A549 (cell line): ENCODE data around the gene PEX10. TPM values are rescaled to one million over a fixed set of nuclear protein-coding genes. Genes with fewer than 3 reads are reported as not detected.

Experiments used
- ATAC-seq, 2 experiments: fragments of 200-7000 bp in 1 of 2; fragments of >200 bp in 1 of 2; cut with Nextera tagmentation in 1 of 2; cut with Tn5 transposase in 1 of 2; 3 replicates each; pipeline versions ENCODE4 v1.8.0 to v1.9.1; 2018 to 2020; ENCODE audit warnings: mild to moderate bottlenecking in 1 of 2, moderate library complexity in 1 of 2
- CTCF ChIA-PET: fragments of 300-600 bp; sonication (Branson Sonifier 250); formaldehyde crosslinking; extraction: SDS; loops from one replicate; lab custom pipeline; 2021; ENCODE audit warnings: antibody characterized with exemption, inconsistent platforms; lab: Yijun Ruan, JAX
- POLR2A ChIA-PET: fragments of 350-600 bp; formaldehyde crosslinking; extraction: SDS; loops from one replicate; lab custom pipeline; 2021; ENCODE audit warnings: antibody characterized with exemption, inconsistent platforms; lab: Yijun Ruan, JAX
- DNase-seq, 2 experiments: peaks; one replicate each; pipeline versions ENCODE4 v3.0.0 to v3.0.0-alpha.2; 2011 to 2016; ENCODE audit warnings: low read depth in 1 of 2, low spot score in 1 of 2
- FAIRE-seq: peaks from 2 replicates; lab custom pipeline; 2011; peaks lifted over from hg19 to GRCh38; lab: Jason Lieb, UNC
- H3K27ac ChIP-seq, 2 experiments: fragments of >200 bp; sonication (Bioruptor Twin); formaldehyde crosslinking; 3 replicates each; pipeline ENCODE4 v1.5.1; 2016 to 2017
- H3K4me1 ChIP-seq: fragments of >200 bp; sonication (Bioruptor Twin); formaldehyde crosslinking; 3 replicates; pipeline ENCODE4 v1.6.1; 2016
- H3K4me2 ChIP-seq: fragments of >200 bp; sonication (Bioruptor Twin); formaldehyde crosslinking; 3 replicates; pipeline ENCODE4 v1.6.1; 2016
- H3K4me3 ChIP-seq: fragments of >200 bp; sonication (Bioruptor Twin); formaldehyde crosslinking; 3 replicates; pipeline ENCODE4 v1.5.1; 2016
- H3K9me3 ChIP-seq: fragments of >200 bp; sonication (Bioruptor Twin); formaldehyde crosslinking; 3 replicates; pipeline ENCODE4 v1.6.1; 2016
- ATOH8 ChIP-seq: fragments of 250-450 bp; sonication (Bioruptor Pico); IDR thresholded peaks from 2 replicates; pipeline ENCODE4 v1.5.0; 2020; ENCODE audit warnings: low read depth, mild to moderate bottlenecking, moderate library complexity
- CBX2 ChIP-seq: fragments of 200-600 bp; sonication (generic); IDR thresholded peaks from 2 replicates; pipeline ENCODE4 v1.6.1; 2016; ENCODE audit warnings: low read depth, mild to moderate bottlenecking, borderline replicate concordance
- CHD4 ChIP-seq: fragments of 200-600 bp; sonication (generic); IDR thresholded peaks from 2 replicates; pipeline ENCODE4 v1.6.1; 2016; ENCODE audit warnings: antibody characterized with exemption, mild to moderate bottlenecking, borderline replicate concordance
- ESRRA ChIP-seq: fragments of 150-350 bp; IDR thresholded peaks from 2 replicates; pipeline ENCODE4 v1.6.1; 2014; ENCODE audit warnings: mild to moderate bottlenecking, low read length, borderline replicate concordance
- JUNB ChIP-seq: fragments of >200 bp; sonication (Bioruptor Twin); formaldehyde crosslinking; IDR thresholded peaks from 2 replicates; pipeline ENCODE4 v1.6.1; 2016
- MAZ ChIP-seq: fragments of 150-350 bp; IDR thresholded peaks from 2 replicates; pipeline ENCODE4 v1.6.1; 2014; ENCODE audit warnings: antibody characterized with exemption, low read depth, low read length, borderline replicate concordance
- MYC ChIP-seq: IDR thresholded peaks from 2 replicates; pipeline ENCODE4 v1.6.1; 2012; ENCODE audit warnings: mild to moderate bottlenecking, inconsistent platforms, low read length, improper control_type of control experiment, borderline replicate concordance
- ZSCAN20 ChIP-seq: fragments of 250-450 bp; sonication (Bioruptor Pico); IDR thresholded peaks from 2 replicates; pipeline ENCODE4 v1.8.0; 2022; ENCODE audit warnings: mild to moderate bottlenecking, moderate library complexity
- WGBS: methylation state at CpG from one replicate; pipeline ENCODE4 v1.1.6; 2017; ENCODE audit errors: missing lambda C conversion rate; 5-methylcytosine and 5-hydroxymethylcytosine counted together
- polyA plus RNA-seq, 4 experiments: library from polyadenylated mRNA; depleted of rRNA in 3 of 4; stranded (reverse); fragments of >200 nt; fragmentation: RNase III in 1 of 4; extraction: RNeasy Plus Mini Kit Qiagen cat#74134 plus additional on column Dnase treatment in 1 of 4; gene quantifications; 2 replicates in 3 of 4; 3 replicates in 1 of 4; pipeline ENCODE4 v1.2.3, GENCODE V29; 2011 to 2017

The PEX10 gene
- polyA plus RNA-seq, 2 of the 4 experiments (the other 2 are of a cell fraction), result 12.3 to 20.2 TPM

GRCh38 chr1:2355373-2356261 is 56.7 kb downstream of the PEX10 start:
- ATAC-seq, result no peak
- CTCF ChIA-PET, result interaction anchor here (1.1 to 1.6 kb wide), 3 partner anchors 12 to 26 kb away, joined by 3 to 5 read pairs (median 3); no protein-coding TSS in a partner anchor
- no peak overlapping the region for H3K4me2 ChIP-seq
- no peaks in the 10 kb centered on the region for H3K9me3 ChIP-seq
- WGBS, result 86% methylated on average over 8 of the region's 28 CpGs
- H3K4me1 ChIP-seq, result no peaks in the 10 kb centered on the region
- no peak overlapping the region for H3K4me3 ChIP-seq
- H3K27ac ChIP-seq, result no peak overlapping the region
- no peak for FAIRE-seq
- no peak for DNase-seq
- POLR2A ChIA-PET, result no interaction called here
- TF ChIP-seq ATOH8 (CRISPR knock-in tag), result no peak
- no peak for TF ChIP-seq CHD4
- no peak for TF ChIP-seq ZSCAN20
- TF ChIP-seq ESRRA, result no peak
- no peak for TF ChIP-seq JUNB
- TF ChIP-seq MYC, result no peak
- TF ChIP-seq MAZ, result no peak

DNA sequence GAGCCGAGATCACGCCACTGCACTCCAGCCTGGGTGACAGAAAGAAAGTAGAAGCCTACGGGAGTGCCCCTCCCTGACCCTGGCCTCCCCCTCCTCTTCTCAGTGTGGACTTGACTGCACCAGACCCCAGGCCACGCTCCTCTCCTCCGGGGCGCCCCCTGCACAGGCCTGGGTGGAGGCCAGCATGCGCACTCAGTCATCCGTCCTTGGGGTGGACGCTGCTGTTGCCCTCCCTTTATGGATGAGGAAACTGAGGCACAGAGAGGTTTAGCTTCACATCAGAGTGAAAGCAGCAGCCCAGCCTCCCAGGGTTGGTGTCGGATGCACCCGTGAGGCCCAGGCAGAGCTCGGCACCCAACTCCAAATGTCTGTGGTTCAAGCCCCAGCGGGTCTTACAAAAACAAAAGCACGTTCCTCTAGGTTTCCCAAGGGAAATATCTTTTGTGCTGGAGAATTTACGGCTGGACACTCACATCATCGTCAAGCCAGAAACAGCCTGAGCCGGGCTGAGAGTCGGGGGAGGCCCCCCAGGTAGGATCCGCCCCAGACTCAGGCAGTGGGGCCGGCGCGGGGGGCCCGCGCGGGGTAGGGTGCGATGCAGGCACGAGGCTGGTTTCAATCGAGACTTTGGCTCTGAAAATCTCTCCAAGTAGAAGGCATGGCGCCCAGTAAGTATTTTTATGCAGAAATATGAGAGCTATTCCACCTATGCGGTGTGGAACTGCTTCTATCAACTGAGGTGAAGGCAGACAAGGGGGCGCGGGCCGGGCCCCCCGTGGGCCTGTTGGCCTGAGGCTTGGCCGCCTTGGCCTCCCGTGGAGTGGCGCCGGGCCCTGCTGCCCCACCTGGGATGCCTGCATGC is 57.6 kb downstream of the PEX10 start:
- no peak for FAIRE-seq
- Histone ChIP-seq H3K4me2 (no peak overlapping the region), H3K4me3 (no peak overlapping the region), H3K9me3 (no peaks in the 10 kb centered on the region), H3K27ac (no peak overlapping the region), H3K4me1 (no peaks in the 10 kb centered on the region)
- ChIA-PET POLR2A (no interaction called here), CTCF (interaction anchor here (1.6 kb wide), 1 partner anchor 15 kb away, joined by 3 read pairs; no protein-coding TSS in a partner anchor)
- DNase-seq, result no peak
- ATAC-seq, result no peak
- TF ChIP-seq CBX2 (no peak), MYC (no peak)
- 81% methylated on average over 30 of the region's 38 CpGs for WGBS

Other genes with a start within 250 kb of the PEX10 start
- gene FAAP20, start 217.8 kb downstream of the PEX10 start, polyA plus RNA-seq (2011; rRNA removed), result 4.4 and 5.1 TPM in 2 replicates
- gene FAAP20, start 217.8 kb downstream of the PEX10 start, polyA plus RNA-seq (2017; fragmentation: RNase III; extraction: RNeasy Plus Mini Kit Qiagen cat#74134 plus additional on column Dnase treatment), result 21.7 to 26.0 TPM (median 23.1 TPM) in 3 replicates
- 2.8 and 4.3 TPM in 2 replicates for gene SKI, start 184.2 kb downstream of the PEX10 start, polyA plus RNA-seq (2011; rRNA removed)
- 11.5 to 12.0 TPM (median 11.5 TPM) in 3 replicates for gene SKI, start 184.2 kb downstream of the PEX10 start, polyA plus RNA-seq (2017; fragmentation: RNase III; extraction: RNeasy Plus Mini Kit Qiagen cat#74134 plus additional on column Dnase treatment)
- gene MORN1, start 21.0 kb downstream of the PEX10 start, polyA plus RNA-seq (2011; rRNA removed), result 6.9 and 7.2 TPM in 2 replicates
- 6.8 to 9.5 TPM (median 8.9 TPM) in 3 replicates for gene MORN1, start 21.0 kb downstream of the PEX10 start, polyA plus RNA-seq (2017; fragmentation: RNase III; extraction: RNeasy Plus Mini Kit Qiagen cat#74134 plus additional on column Dnase treatment)
- gene RER1, start 20.7 kb downstream of the PEX10 start, polyA plus RNA-seq (2011; rRNA removed), result 213 and 227 TPM in 2 replicates
- gene RER1, start 20.7 kb downstream of the PEX10 start, polyA plus RNA-seq (2017; fragmentation: RNase III; extraction: RNeasy Plus Mini Kit Qiagen cat#74134 plus additional on column Dnase treatment), result 66.8 to 72.8 TPM (median 72.3 TPM) in 3 replicates
- 0.10 and 0.16 TPM in 2 replicates for gene PLCH2, start 63.7 kb upstream of the PEX10 start, polyA plus RNA-seq (2011; rRNA removed)
- 0.18 to 0.44 TPM (median 0.21 TPM) in 3 replicates for gene PLCH2, start 63.7 kb upstream of the PEX10 start, polyA plus RNA-seq (2017; fragmentation: RNase III; extraction: RNeasy Plus Mini Kit Qiagen cat#74134 plus additional on column Dnase treatment)
- gene PANK4, start 114.0 kb upstream of the PEX10 start, polyA plus RNA-seq (2011; rRNA removed), result 8.1 and 8.3 TPM in 2 replicates
- 13.4 to 16.1 TPM (median 13.8 TPM) in 3 replicates for gene PANK4, start 114.0 kb upstream of the PEX10 start, polyA plus RNA-seq (2017; fragmentation: RNase III; extraction: RNeasy Plus Mini Kit Qiagen cat#74134 plus additional on column Dnase treatment)
- not detected in 2 replicates for gene HES5, start 117.7 kb upstream of the PEX10 start, polyA plus RNA-seq (2011; rRNA removed)
- not detected in 3 replicates for gene HES5, start 117.7 kb upstream of the PEX10 start, polyA plus RNA-seq (2017; fragmentation: RNase III; extraction: RNeasy Plus Mini Kit Qiagen cat#74134 plus additional on column Dnase treatment)
- 0.16 and 0.29 TPM in 2 replicates for gene TNFRSF14, start 143.8 kb upstream of the PEX10 start, polyA plus RNA-seq (2011; rRNA removed)
- 0.22 to 0.31 TPM (median 0.25 TPM) in 3 replicates for gene TNFRSF14, start 143.8 kb upstream of the PEX10 start, polyA plus RNA-seq (2017; fragmentation: RNase III; extraction: RNeasy Plus Mini Kit Qiagen cat#74134 plus additional on column Dnase treatment)
- gene PRXL2B, start 174.2 kb upstream of the PEX10 start, polyA plus RNA-seq (2011; rRNA removed), result 4.4 and 6.6 TPM in 2 replicates
- 14.7 to 17.4 TPM (median 16.4 TPM) in 3 replicates for gene PRXL2B, start 174.2 kb upstream of the PEX10 start, polyA plus RNA-seq (2017; fragmentation: RNase III; extraction: RNeasy Plus Mini Kit Qiagen cat#74134 plus additional on column Dnase treatment)
- not detected in 2 replicates for gene MMEL1, start 220.5 kb upstream of the PEX10 start, polyA plus RNA-seq (2011; rRNA removed)
- gene MMEL1, start 220.5 kb upstream of the PEX10 start, polyA plus RNA-seq (2017; fragmentation: RNase III; extraction: RNeasy Plus Mini Kit Qiagen cat#74134 plus additional on column Dnase treatment), result not detected in 3 replicates